HG02623 (cell line): ENCODE data around the gene RYR3.

Source experiments
- ATAC-seq: cut with Tn5 transposase; IDR thresholded peaks from one replicate; pipeline ENCODE4 v1.9.1; 2021; ENCODE audit warnings: moderate library complexity; ENCODE audit not compliant: unreplicated experiment

RYR3 gene

GRCh38 chr15:33448151-33448550, 137.4 kb downstream of the RYR3 start:
- ATAC-seq = no peak

- no peak for ATAC-seq
Observed at GRCh38 chr15:33448961-33449606, 138.3 kb downstream of the RYR3 start.

GRCh38 chr15:33449810-33450209, 139.0 kb downstream of the RYR3 start:
- no peak for ATAC-seq

GRCh38 chr15:33451385-33451784, 140.6 kb downstream of the RYR3 start:
- no peak for ATAC-seq

- no peak for ATAC-seq
Observed at GRCh38 chr15:33453761-33454160, 143.0 kb downstream of the RYR3 start.

- no peak for ATAC-seq
Observed at GRCh38 chr15:33454346-33454745, 143.6 kb downstream of the RYR3 start.

- ATAC-seq = no peak
Observed at GRCh38 chr15:33454996-33455395, 144.2 kb downstream of the RYR3 start.

GRCh38 chr15:33458421-33458820, 147.7 kb downstream of the RYR3 start:
- ATAC-seq = no peak

GRCh38 chr15:33460166-33460805, 149.5 kb downstream of the RYR3 start:
- no peak for ATAC-seq

- no peak for ATAC-seq
Observed at GRCh38 chr15:33461671-33462070, 150.9 kb downstream of the RYR3 start.

- ATAC-seq = no peak
Observed at GRCh38 chr15:33467146-33467815, 156.5 kb downstream of the RYR3 start.

- no peak for ATAC-seq
Observed at GRCh38 chr15:33467816-33468163, 157.0 kb downstream of the RYR3 start.

- no peak for ATAC-seq
Observed at GRCh38 chr15:33468740-33469139, 158.0 kb downstream of the RYR3 start.

GRCh38 chr15:33473005-33473404, 162.2 kb downstream of the RYR3 start:
- no peak for ATAC-seq

GRCh38 chr15:33473714-33474113, 162.9 kb downstream of the RYR3 start:
- no peak for ATAC-seq

- no peak for ATAC-seq
Observed at GRCh38 chr15:33476076-33476475, 165.3 kb downstream of the RYR3 start.

GRCh38 chr15:33476908-33477307, 166.1 kb downstream of the RYR3 start:
- ATAC-seq = no peak

- no peak for ATAC-seq
Observed at GRCh38 chr15:33489335-33489734, 178.6 kb downstream of the RYR3 start.

- no peak for ATAC-seq
Observed at GRCh38 chr15:33490703-33491102, 179.9 kb downstream of the RYR3 start.

- no peak for ATAC-seq
Observed at GRCh38 chr15:33492434-33493052, 181.8 kb downstream of the RYR3 start.

- no peak for ATAC-seq
Observed at GRCh38 chr15:33494306-33494705, 183.5 kb downstream of the RYR3 start.
